Lung microvascular endothelial cell (primary cell): ENCODE data around the gene ARFIP1. TPM values are rescaled to one million over a fixed set of nuclear protein-coding genes. Genes with fewer than 3 reads are reported as not detected.

Experiments
- DNase-seq, 2 donors: peaks; one replicate each; pipeline versions ENCODE4 v3.0.0 to v3.0.0-alpha.2; 2010; ENCODE audit warnings: low read depth in 2 of 2
- total RNA-seq: library from RNA; depleted of rRNA; stranded (reverse); fragments of >200 nt; gene quantifications from 2 replicates; pipeline ENCODE4 v1.2.1, GENCODE V29; 2014

The ARFIP1 gene
- total RNA-seq, 1 donor from 2014 or later: 22.0 TPM

- DNase-seq: no peak
These were observed 180.3 kb downstream of the ARFIP1 start for GRCh38 chr4:152960082-152960481.

GRCh38 chr4:152961014-152961772, 181.4 kb downstream of the ARFIP1 start:
- DNase-seq: peak; percentile 50 to 51

GRCh38 chr4:152961773-152962115, 182.0 kb downstream of the ARFIP1 start:
- peak in 1 of 2 donors; percentile 29 for DNase-seq

Other genes with a start within 250 kb of the ARFIP1 start
- 34.7 and 51.2 TPM in 2 replicates for gene FBXW7, start 243.9 kb upstream of the ARFIP1 start, total RNA-seq
- gene TMEM154, start 100.0 kb upstream of the ARFIP1 start, total RNA-seq: 0.20 and 2.0 TPM in 2 replicates
- not detected in 2 replicates for gene TIGD4, start 224 bp upstream of the ARFIP1 start, total RNA-seq
- 0.22 and 0.60 TPM in 2 replicates for gene FHDC1, start 156.4 kb downstream of the ARFIP1 start, total RNA-seq